NB4 (cell line): Measurements from ENCODE around the gene SLC38A5.
A peak's percentile ranks its signal among the peaks of the same experiment; 100 is the strongest.
"Not testable (repeated sequence)": the region's sequence is repeated elsewhere in the genome, so short reads cannot be mapped to it uniquely, and the experiment has no call there.

Source experiments
- DNase-seq: peaks from one replicate; pipeline ENCODE4 v3.0.0; 2010; ENCODE audit warnings: low read depth
- H3K4me3 ChIP-seq: one replicate; pipeline ENCODE4 v1.5.1; 2011; ENCODE audit warnings: mild to moderate bottlenecking, low read depth, low read length, moderate library complexity
- MYC ChIP-seq: IDR thresholded peaks from 2 replicates; pipeline ENCODE4 v1.6.1; 2011; ENCODE audit warnings: low read depth, low read length
- POLR2A ChIP-seq: IDR thresholded peaks from 2 replicates; pipeline ENCODE4 v1.6.1; 2011; ENCODE audit warnings: mild to moderate bottlenecking; ENCODE audit not compliant: insufficient read length; ENCODE audit errors: extremely low read depth
- TF ChIP-seq, protein P1 (sequence below): IDR thresholded peaks from one replicate; pipeline ENCODE4 v1.5.1; 2012; ENCODE audit warnings: low read depth, low read length
- TF ChIP-seq, protein P2 (sequence below): IDR thresholded peaks from 2 replicates; pipeline ENCODE4 v1.6.1; 2011; ENCODE audit warnings: low read depth, low read length

SLC38A5 gene

DNA sequence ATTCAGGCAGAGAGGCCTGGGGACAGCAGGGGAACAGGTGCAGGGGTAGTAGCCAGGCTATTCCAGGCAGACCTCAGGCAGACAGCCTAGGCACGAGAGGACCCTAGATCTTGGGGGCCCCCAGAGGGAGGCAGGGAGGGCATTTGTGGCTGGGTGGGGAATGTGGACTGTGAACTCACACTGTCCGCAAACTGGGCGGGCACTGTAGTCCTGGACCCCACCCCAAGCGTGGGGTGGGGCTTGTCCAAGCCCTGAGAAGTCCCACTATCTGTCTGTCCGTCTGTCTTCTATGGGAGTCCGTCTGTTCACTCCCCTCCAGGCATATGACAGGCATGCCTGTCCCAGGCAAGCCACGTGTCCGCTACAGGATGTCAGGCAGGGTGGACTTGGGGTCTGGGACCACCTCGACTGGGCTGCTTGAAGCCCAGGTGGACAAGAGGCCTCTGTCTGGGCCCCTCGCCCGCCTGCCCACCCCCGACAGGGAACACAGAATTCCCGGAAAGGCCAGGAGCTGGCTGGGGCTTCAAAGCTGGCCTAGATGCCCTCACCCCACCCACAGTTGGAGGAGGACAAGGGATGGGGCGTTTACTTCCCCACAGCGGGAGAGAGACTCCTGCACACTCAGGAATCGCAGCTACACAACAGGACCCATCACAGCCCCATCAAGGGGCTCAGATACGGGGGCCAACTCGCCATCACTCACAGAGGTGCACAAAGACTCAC lies at the start of gene SLC38A5:
Gene SLC38A5 (minus strand): TSS at position 151 of the 723 bp plus-strand sequence. CDS start 2,336 bp downstream, outside the sequence.
- TF ChIP-seq MYC, result no peak
- TF ChIP-seq POLR2A, result no peak
- TF ChIP-seq, protein P1, sequence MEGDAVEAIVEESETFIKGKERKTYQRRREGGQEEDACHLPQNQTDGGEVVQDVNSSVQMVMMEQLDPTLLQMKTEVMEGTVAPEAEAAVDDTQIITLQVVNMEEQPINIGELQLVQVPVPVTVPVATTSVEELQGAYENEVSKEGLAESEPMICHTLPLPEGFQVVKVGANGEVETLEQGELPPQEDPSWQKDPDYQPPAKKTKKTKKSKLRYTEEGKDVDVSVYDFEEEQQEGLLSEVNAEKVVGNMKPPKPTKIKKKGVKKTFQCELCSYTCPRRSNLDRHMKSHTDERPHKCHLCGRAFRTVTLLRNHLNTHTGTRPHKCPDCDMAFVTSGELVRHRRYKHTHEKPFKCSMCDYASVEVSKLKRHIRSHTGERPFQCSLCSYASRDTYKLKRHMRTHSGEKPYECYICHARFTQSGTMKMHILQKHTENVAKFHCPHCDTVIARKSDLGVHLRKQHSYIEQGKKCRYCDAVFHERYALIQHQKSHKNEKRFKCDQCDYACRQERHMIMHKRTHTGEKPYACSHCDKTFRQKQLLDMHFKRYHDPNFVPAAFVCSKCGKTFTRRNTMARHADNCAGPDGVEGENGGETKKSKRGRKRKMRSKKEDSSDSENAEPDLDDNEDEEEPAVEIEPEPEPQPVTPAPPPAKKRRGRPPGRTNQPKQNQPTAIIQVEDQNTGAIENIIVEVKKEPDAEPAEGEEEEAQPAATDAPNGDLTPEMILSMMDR, result no peak
- TF ChIP-seq, protein P2, sequence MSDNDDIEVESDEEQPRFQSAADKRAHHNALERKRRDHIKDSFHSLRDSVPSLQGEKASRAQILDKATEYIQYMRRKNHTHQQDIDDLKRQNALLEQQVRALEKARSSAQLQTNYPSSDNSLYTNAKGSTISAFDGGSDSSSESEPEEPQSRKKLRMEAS, result no peak
- DNase-seq, result no peak
- peak within 1 kb of the TSS; percentile 92 for H3K4me3 ChIP-seq

DNA sequence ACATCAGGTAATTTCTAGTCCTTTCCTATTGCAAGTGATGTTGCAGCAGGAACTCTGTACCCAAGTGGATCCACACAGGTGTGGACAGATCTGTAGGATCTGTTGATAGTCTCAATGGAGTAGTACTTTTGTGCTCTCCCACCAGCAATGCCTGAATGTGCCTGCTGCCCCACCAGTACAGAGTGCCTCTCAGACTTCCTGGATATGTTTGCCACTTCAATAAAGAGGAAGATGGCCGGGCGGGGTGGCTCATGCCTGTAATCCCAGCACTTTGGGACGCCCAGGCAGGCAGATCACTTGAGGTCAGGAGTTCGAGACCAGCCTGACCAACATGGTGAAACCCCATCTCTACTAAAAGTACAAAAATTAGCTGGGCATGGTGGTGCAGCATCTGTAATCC lies 49.4 kb upstream of the SLC38A5 start:
- H3K4me3 ChIP-seq, result not testable (repeated sequence)

DNA sequence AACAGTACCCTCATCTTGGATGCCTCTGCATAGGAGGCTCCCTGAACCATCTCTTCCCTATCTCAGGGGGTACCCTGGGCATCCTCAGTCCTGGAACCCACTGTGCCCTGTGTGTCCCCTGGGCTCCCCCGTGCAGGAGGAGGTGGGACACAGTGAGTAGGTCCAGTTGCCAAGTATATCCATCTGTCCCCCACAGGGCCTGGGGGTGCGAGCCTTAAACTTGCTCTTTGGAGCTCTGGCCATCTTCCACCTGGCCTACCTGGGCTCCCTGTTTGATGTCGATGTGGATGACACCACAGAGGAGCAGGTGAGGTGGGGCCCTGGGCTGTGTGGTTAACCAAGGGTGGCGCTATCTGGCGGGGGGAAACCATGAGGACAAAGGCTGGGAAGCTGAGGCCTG lies 46.9 kb upstream of the SLC38A5 start:
- DNase-seq, result no peak
- no peak overlapping the region for H3K4me3 ChIP-seq
- TF ChIP-seq, protein P1, result no peak

More for the DNA sequence above, 49.4 kb upstream of the SLC38A5 start:
- peak; percentile 28 for DNase-seq

DNA sequence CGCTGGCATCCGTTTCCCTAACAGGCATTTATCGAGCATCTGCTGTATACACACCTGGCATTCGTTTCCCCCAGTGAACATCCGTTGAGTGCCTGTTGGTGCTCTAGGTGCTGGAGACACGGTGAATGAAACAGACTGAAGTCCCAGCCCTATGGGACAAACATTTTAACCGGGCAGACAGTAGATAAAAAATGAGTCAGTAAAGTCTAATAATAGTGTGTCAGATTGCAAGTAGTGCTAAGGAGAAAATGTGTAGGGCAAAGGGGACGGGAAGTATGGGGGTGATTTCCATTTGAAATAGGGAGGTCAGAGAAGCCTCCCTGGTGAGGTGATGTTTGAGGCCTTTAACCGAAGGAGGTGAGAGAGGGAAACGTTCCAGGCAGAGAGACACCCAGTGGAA lies 46.2 kb upstream of the SLC38A5 start:
- TF ChIP-seq MYC, result no peak
- TF ChIP-seq, protein P2, result no peak
- no peak for TF ChIP-seq POLR2A
- TF ChIP-seq, protein P1, result no peak
- no peak for DNase-seq
- no peak overlapping the region for H3K4me3 ChIP-seq

DNA sequence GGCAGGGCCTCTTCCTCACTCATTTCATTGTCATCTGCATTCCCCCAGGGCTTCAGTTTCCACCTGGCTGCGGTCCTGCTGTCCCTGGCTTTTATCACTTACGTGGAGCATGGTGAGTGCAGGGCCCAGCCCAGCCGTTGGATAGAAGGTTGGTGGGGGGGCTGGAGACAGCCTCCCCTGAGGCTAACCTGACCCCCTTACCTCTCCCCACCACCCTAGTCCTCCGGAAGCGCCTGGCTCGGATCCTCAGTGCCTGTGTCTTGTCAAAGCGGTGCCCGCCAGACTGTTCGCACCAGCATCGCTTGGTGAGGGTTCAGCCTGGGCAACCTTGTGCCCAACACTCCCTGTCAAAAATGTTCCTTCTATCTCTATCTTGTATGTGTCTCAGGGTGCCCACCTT lies 45.8 kb upstream of the SLC38A5 start:
- no peak overlapping the region for H3K4me3 ChIP-seq
- DNase-seq, result no peak
- TF ChIP-seq, protein P2, result no peak
- no peak for TF ChIP-seq MYC
- TF ChIP-seq, protein P1, result no peak
- TF ChIP-seq POLR2A, result no peak

DNA sequence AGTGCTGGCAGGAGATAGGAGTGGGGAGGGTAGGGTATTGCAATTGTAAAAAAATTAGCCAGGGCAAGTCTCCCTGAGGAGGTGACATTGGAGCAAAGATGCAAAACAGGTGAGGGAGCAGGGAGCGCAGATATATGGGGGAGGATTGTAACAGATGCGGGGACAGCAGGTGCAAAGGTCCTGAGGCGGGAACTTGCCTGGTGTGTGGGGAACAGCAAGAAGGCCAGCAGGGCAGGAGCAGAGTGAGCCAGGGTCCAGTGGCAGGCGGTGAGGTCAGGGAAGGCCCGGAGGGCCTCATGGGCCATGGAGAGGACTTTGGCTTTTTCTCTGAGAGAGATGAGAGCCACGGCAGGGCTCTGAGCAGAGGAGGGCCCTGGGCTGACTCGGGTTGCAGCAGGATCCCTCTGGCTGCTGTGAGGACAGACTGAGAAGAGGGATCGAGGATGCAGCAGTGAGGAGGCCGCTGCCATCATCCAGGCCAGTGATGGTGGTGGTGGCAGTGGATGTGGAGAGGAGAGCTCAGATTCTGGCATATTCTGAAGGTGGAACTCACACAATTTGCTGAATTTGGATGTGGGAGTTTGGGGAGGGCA lies 44.9 kb upstream of the SLC38A5 start:
- DNase-seq, result no peak
- TF ChIP-seq, protein P1, result no peak
- H3K4me3 ChIP-seq, result no peak overlapping the region
